Liver (tissue), 9 donors: ENCODE measurements around the gene TH. TPM values are rescaled to one million over a fixed set of nuclear protein-coding genes. Genes with fewer than 3 reads are reported as not detected.

Experiments
- DNase-seq: peaks from one replicate; pipeline ENCODE4 v3.0.0-alpha.2; 2017; ENCODE audit warnings: low spot score
- H3K27ac ChIP-seq, 2 donors: one replicate each; pipeline ENCODE4 v1.7.0; 2013; ENCODE audit warnings: inconsistent platforms in 2 of 2, low read length in 2 of 2, control low read depth in 1 of 2, low read depth in 1 of 2, mild to moderate bottlenecking in 1 of 2
- H3K27me3 ChIP-seq, 4 donors: one replicate each; pipeline versions ENCODE4 v1.6.1 to v1.7.0; 2013; ENCODE audit warnings: low read length in 3 of 4, inconsistent platforms in 1 of 4, mild to moderate bottlenecking in 1 of 4, moderate library complexity in 1 of 4; ENCODE audit not compliant: control insufficient read depth in 4 of 4, insufficient read depth in 4 of 4
- H3K36me3 ChIP-seq, 4 donors: one replicate each; pipeline versions ENCODE4 v1.6.1 to v1.7.0; 2013; ENCODE audit warnings: low read length in 3 of 4, mild to moderate bottlenecking in 3 of 4, low read depth in 1 of 4, moderate library complexity in 1 of 4; ENCODE audit not compliant: control insufficient read depth in 4 of 4, insufficient read depth in 3 of 4
- H3K4me1 ChIP-seq, 4 donors: one replicate each; pipeline versions ENCODE4 v1.6.1 to v1.7.0; 2013; ENCODE audit warnings: low read length in 3 of 4, mild to moderate bottlenecking in 3 of 4, moderate library complexity in 1 of 4; ENCODE audit not compliant: control insufficient read depth in 4 of 4, insufficient read depth in 4 of 4
- H3K4me3 ChIP-seq, 3 donors: one replicate each; pipeline versions ENCODE4 v1.6.1 to v1.7.0; 2013; ENCODE audit warnings: low read length in 3 of 3, control low read depth in 1 of 3, low read depth in 1 of 3, mild to moderate bottlenecking in 1 of 3
- H3K9ac ChIP-seq, 2 donors: one replicate each; pipeline ENCODE4 v1.7.0; 2013; ENCODE audit warnings: low read length in 2 of 2, mild to moderate bottlenecking in 2 of 2, moderate library complexity in 2 of 2, control low read depth in 1 of 2, low read depth in 1 of 2
- H3K9me3 ChIP-seq, 4 donors: one replicate each; pipeline versions ENCODE4 v1.6.1 to v1.7.0; 2013; ENCODE audit warnings: low read length in 3 of 4; ENCODE audit not compliant: control insufficient read depth in 4 of 4
- FOXA1 ChIP-seq: IDR thresholded peaks from 2 replicates; pipeline ENCODE4 v1.6.1; 2016; ENCODE audit warnings: antibody characterized with exemption
- FOXA2 ChIP-seq: IDR thresholded peaks from 2 replicates; pipeline ENCODE4 v1.6.1; 2016; ENCODE audit warnings: antibody characterized with exemption
- GABPA ChIP-seq, 2 donors: IDR thresholded peaks in 1 of 2; conservative IDR thresholded peaks in 1 of 2; 2 replicates each; pipeline ENCODE4 v1.6.1; 2016; ENCODE audit warnings: antibody characterized with exemption in 2 of 2, mild to moderate bottlenecking in 1 of 2, moderate library complexity in 1 of 2
- HNF4A ChIP-seq, 2 donors: conservative IDR thresholded peaks; 2 replicates each; pipeline ENCODE4 v1.6.1; 2016; ENCODE audit warnings: antibody characterized with exemption in 2 of 2, mild to moderate bottlenecking in 2 of 2
- HNF4G ChIP-seq: IDR thresholded peaks from 2 replicates; pipeline ENCODE4 v1.6.1; 2016; ENCODE audit warnings: antibody characterized with exemption
- JUND ChIP-seq, 2 donors: IDR thresholded peaks; 2 replicates each; pipeline ENCODE4 v1.6.1; 2016; ENCODE audit warnings: antibody characterized with exemption in 2 of 2
- NR2F2 ChIP-seq: IDR thresholded peaks from 2 replicates; pipeline ENCODE4 v1.6.1; 2016; ENCODE audit warnings: antibody characterized with exemption
- RAD21 ChIP-seq, 2 donors: IDR thresholded peaks; 2 replicates each; pipeline ENCODE4 v1.6.1; 2016; ENCODE audit warnings: antibody characterized with exemption in 2 of 2, mild to moderate bottlenecking in 2 of 2
- RXRA ChIP-seq, 2 donors: IDR thresholded peaks; 2 replicates each; pipeline ENCODE4 v1.6.1; 2017 to 2018; ENCODE audit warnings: antibody characterized with exemption in 2 of 2, mild to moderate bottlenecking in 1 of 2
- SP1 ChIP-seq: IDR thresholded peaks from 2 replicates; pipeline ENCODE4 v1.6.1; 2018; ENCODE audit warnings: antibody characterized with exemption, mild to moderate bottlenecking
- TAF1 ChIP-seq: conservative IDR thresholded peaks from 2 replicates; pipeline ENCODE4 v1.6.1; 2016; ENCODE audit warnings: antibody characterized with exemption, mild to moderate bottlenecking
- YY1 ChIP-seq: IDR thresholded peaks from 2 replicates; pipeline ENCODE4 v1.6.1; 2016; ENCODE audit warnings: antibody characterized with exemption, mild to moderate bottlenecking
- WGBS: extraction: QIAGEN DNeasy Blood & Tissue Kit; methylation state at CpG from one replicate; pipeline ENCODE4 v1.1.7; 2013; 5-methylcytosine and 5-hydroxymethylcytosine counted together
- polyA plus RNA-seq, 2 donors: library from polyadenylated mRNA; stranded (reverse) in 1 of 2; unstranded in 1 of 2; fragments of 200-250 nt in 1 of 2; fragments of >200 nt in 1 of 2; fragmentation: Nextera tagmentation in 1 of 2; extraction: Ambion mirVana in 1 of 2; gene quantifications; one replicate each; pipeline versions ENCODE4 v1.2.1 to v1.2.3, GENCODE V29; 2013 to 2015
- total RNA-seq, 2 donors: library from RNA; depleted of rRNA; stranded (reverse); fragments of >200 nt; gene quantifications; one replicate each; pipeline ENCODE4 v1.2.3, GENCODE V29; 2014
- TF ChIP-seq, protein P1 (sequence below): IDR thresholded peaks from 2 replicates; pipeline ENCODE4 v1.6.1; 2016; ENCODE audit warnings: antibody characterized with exemption
- TF ChIP-seq, protein P2 (sequence below): IDR thresholded peaks from 2 replicates; pipeline ENCODE4 v1.6.1; 2016; ENCODE audit warnings: antibody characterized with exemption
- donor health status: healthy.
- donor health status: healthy.
- donor health status: healthy.
- donor health status: healthy.
- donor health status: healthy.

TH gene
- total and polyA plus RNA-seq, 4 donors: 0.13 to 0.24 TPM; not detected in 2

DNA sequence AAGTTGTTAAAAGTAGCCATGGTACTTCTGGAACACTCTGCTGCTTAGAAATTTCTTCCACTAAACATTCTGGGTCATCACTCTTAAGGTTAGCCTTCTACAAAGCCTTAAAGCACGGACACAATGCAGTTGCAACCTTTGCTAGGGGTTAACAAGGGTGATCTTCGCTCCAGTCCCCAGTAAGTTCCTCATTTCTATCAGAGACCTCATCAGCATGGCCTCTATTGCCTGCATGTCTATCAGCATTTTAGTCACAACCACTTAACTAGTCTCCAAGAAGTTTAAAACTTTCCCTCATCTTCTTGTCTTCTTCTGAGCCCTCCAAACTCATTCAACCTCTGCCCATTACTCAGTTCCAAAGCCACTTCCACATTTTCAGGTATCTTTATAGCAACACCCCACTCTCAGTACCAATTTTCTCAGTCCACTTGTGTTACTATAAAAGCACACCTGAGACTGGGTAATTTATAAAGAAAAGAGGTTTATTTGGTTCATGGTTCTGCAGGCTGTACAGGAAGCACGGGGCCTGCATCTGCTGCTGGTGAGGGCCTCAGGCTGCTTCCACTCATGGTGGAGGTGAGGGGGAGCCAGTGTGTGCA lies 48.7 kb upstream of the TH start:
- no peaks in the 10 kb centered on the region for H3K4me1 ChIP-seq
- H3K9ac ChIP-seq: no peak overlapping the region
- H3K9me3 ChIP-seq: no peaks in the 10 kb centered on the region
- no peaks in the 10 kb centered on the region for H3K27me3 ChIP-seq
- no peak overlapping the region for H3K4me3 ChIP-seq
- no peak for TF ChIP-seq TAF1
- no peak for DNase-seq
- no peak overlapping the region for H3K27ac ChIP-seq
- H3K36me3 ChIP-seq: no peaks in the 10 kb centered on the region
- 70% methylated on average over 3 of the region's 3 CpGs for WGBS

DNA sequence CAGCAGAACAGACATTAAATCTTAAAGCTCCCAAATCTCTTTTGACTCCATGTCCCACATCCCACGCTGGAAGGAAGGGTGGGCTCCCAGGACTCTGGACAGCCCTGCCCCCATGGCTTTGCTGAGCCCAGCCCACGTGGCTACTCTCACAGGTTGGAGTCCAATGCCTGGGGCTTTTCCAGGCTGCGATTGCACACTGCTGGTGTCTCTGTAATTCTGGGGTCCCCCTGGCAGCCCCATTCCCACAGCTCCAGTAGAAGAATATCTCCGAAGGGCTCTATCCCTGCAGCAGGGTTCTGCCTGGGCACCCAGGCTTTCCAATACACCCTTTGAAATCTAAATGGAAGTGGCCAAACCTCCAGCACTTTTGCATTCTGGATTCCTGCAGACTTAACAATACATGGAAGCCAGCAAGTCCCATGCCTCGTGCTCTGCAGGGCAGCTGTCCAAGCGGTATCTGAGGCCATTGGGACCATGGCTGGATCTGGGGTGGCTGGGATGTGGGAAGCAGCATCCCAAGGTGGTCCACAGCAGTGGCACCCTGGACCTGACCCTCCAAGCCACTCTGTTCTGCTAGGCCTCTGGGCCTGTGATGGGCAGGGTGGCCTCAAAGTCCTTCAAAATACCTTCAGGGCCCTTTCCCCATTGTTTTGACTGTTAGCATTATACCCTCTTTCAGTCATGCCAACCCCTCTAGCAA lies 47.9 kb upstream of the TH start:
- DNase-seq: no peak
- H3K36me3 ChIP-seq: no peaks in the 10 kb centered on the region
- 71% methylated on average over 6 of the region's 6 CpGs for WGBS

DNA sequence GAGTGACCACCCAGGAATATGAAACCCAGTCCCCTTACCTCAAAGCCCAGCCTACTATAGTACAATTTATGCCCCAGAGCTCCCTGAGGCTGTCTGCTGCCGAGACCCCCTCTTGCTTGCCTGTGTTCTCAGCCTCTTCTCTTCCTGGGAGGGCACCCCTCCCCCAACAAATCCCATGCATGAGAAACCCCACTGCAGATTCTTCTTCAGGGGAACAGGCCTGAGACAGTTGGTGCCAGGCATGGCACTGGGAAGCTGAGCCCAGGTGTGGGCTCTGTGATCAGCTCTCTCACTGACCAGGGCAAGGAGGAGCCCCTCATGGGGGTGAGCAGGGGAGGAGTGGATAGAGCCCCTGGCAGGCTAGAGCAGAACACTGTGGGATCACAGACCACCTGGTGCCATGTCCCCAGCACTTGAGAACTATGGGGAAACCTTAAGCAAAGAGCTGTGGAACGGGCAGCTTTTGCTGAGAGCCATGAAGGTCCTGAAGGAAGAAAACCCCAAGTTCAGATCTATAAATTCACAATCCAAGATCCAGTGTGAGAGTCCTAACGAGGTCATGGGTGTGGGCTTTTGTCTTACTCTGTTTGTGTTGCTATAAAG lies 46.5 kb upstream of the TH start:
- TF ChIP-seq JUND (IDR thresholded peaks at IDR 0.05) (no peak), NR2F2 (no peak), HNF4A (conservative IDR thresholded peaks at IDR 0.05) (no peak), GABPA (IDR thresholded peaks at IDR 0.05 in 1 of 2, conservative IDR thresholded peaks at IDR 0.05 in 1 of 2) (no peak), RAD21 (IDR thresholded peaks at IDR 0.05) (no peak)
- TF ChIP-seq, protein P1, sequence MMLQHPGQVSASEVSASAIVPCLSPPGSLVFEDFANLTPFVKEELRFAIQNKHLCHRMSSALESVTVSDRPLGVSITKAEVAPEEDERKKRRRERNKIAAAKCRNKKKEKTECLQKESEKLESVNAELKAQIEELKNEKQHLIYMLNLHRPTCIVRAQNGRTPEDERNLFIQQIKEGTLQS: no peak
- Histone ChIP-seq H3K4me1 (no peaks in the 10 kb centered on the region), H3K9ac (no peak overlapping the region), H3K27me3 (no peaks in the 10 kb centered on the region), H3K27ac (no peak overlapping the region), H3K36me3 (no peaks in the 10 kb centered on the region), H3K9me3 (no peaks in the 10 kb centered on the region), H3K4me3 (no peak overlapping the region)
- no peak for DNase-seq
- 67% methylated on average over 3 of the region's 3 CpGs for WGBS

More for the DNA sequence above, 47.9 kb upstream of the TH start:
- H3K4me3 ChIP-seq: no peak overlapping the region
- no peak overlapping the region for H3K27ac ChIP-seq
- H3K9ac ChIP-seq: no peak overlapping the region
- no peaks in the 10 kb centered on the region for H3K4me1 ChIP-seq
- H3K27me3 ChIP-seq: no peaks in the 10 kb centered on the region
- no peaks in the 10 kb centered on the region for H3K9me3 ChIP-seq
- TF ChIP-seq, protein P2, sequence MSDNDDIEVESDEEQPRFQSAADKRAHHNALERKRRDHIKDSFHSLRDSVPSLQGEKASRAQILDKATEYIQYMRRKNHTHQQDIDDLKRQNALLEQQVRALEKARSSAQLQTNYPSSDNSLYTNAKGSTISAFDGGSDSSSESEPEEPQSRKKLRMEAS: no peak
- TF ChIP-seq FOXA2 (no peak), HNF4A (conservative IDR thresholded peaks at IDR 0.05) (no peak), HNF4G (no peak), RXRA (IDR thresholded peaks at IDR 0.05) (no peak), SP1 (no peak), YY1 (no peak), FOXA1 (no peak), NR2F2 (no peak), RAD21 (IDR thresholded peaks at IDR 0.05) (no peak)
